ENCODE data around the gene TMEM184B. TPM values are rescaled to one million over a fixed set of nuclear protein-coding genes. Genes with fewer than 3 reads are reported as not detected.

Gene TMEM184B
- total RNA-seq, 6 experiments from 2014 or later: 104 to 125 (median 111) TPM

GRCh38 chr22:38171927-38172831 lies 100.6 kb downstream of the TMEM184B start:
- no peaks in the 10 kb centered on the region for H3K9me3 Mint-ChIP-seq
- H3K27me3 Mint-ChIP-seq (ENCODE audit: insufficient read depth): peaks cover 3% of the 10 kb centered on the region
- TF ChIP-seq, protein P1, sequence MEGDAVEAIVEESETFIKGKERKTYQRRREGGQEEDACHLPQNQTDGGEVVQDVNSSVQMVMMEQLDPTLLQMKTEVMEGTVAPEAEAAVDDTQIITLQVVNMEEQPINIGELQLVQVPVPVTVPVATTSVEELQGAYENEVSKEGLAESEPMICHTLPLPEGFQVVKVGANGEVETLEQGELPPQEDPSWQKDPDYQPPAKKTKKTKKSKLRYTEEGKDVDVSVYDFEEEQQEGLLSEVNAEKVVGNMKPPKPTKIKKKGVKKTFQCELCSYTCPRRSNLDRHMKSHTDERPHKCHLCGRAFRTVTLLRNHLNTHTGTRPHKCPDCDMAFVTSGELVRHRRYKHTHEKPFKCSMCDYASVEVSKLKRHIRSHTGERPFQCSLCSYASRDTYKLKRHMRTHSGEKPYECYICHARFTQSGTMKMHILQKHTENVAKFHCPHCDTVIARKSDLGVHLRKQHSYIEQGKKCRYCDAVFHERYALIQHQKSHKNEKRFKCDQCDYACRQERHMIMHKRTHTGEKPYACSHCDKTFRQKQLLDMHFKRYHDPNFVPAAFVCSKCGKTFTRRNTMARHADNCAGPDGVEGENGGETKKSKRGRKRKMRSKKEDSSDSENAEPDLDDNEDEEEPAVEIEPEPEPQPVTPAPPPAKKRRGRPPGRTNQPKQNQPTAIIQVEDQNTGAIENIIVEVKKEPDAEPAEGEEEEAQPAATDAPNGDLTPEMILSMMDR (IDR thresholded peaks at IDR 0.05): no peak
- H3K4me3 Mint-ChIP-seq: no peak overlapping the region
- H3K27ac Mint-ChIP-seq: no peak overlapping the region
- H3K36me3 Mint-ChIP-seq (ENCODE audit: low read depth): no peaks in the 10 kb centered on the region
- DNase-seq: no peak
- peaks cover 44% of the 10 kb centered on the region for H3K4me1 Mint-ChIP-seq (ENCODE audit: low read depth)

DNA sequence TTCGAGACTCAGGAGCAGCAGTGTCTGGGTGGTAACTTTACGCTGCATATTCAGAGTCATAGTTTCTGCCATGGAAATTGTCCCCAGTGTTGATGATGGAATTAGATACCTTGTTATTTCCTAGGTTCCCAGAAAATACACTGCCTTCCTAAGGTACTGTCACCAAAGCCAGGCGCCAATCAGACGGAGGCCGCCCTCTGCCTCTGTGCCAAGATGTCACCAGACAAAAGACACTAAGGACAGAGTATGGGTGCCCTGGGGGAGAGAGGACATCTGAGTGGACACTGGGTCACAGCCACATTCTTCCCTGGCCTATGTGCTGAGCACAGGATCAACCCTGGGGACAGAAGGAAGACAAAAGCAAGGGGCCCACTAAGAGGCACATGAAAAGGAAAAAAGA lies 102.3 kb downstream of the TMEM184B start:
- no peak overlapping the region for H3K4me3 Mint-ChIP-seq
- TF ChIP-seq, protein P1 (IDR thresholded peaks at IDR 0.05): no peak
- H3K4me1 Mint-ChIP-seq (ENCODE audit: low read depth): peaks cover 38% of the 10 kb centered on the region
- DNase-seq: no peak
- no peaks in the 10 kb centered on the region for H3K9me3 Mint-ChIP-seq
- H3K27ac Mint-ChIP-seq: no peak overlapping the region
- H3K36me3 Mint-ChIP-seq (ENCODE audit: low read depth): no peaks in the 10 kb centered on the region
- peaks cover 3% of the 10 kb centered on the region for H3K27me3 Mint-ChIP-seq (ENCODE audit: insufficient read depth)

Other genes with a start within 250 kb of the TMEM184B start
- 1 to 10 TPM; 7.0 to 10.0 (median 7.7) TPM for gene PICK1, start 215.6 kb downstream of the TMEM184B start, total RNA-seq (2021; fragmentation: NEBNext Ultra II Directional; extraction: Animal tissue kit (Norgen Biotek cat#: 25700))
- gene SLC16A8, start 188.8 kb downstream of the TMEM184B start, total RNA-seq (2021; fragmentation: NEBNext Ultra II Directional; extraction: Animal tissue kit (Norgen Biotek cat#: 25700)): not detected
- under 1 TPM in 1 of 6 experiments, not detected in 5; 0.08 TPM for gene BAIAP2L2, start 162.3 kb downstream of the TMEM184B start, total RNA-seq (2021; fragmentation: NEBNext Ultra II Directional; extraction: Animal tissue kit (Norgen Biotek cat#: 25700))
- gene PLA2G6, start 91.2 kb downstream of the TMEM184B start, total RNA-seq (2021; fragmentation: NEBNext Ultra II Directional; extraction: Animal tissue kit (Norgen Biotek cat#: 25700)): 1 to 10 TPM; 4.1 to 6.6 (median 5.3) TPM
- 10 to 100 TPM; 17.2 to 24.1 (median 22.8) TPM for gene MAFF, start 71.0 kb downstream of the TMEM184B start, total RNA-seq (2021; fragmentation: NEBNext Ultra II Directional; extraction: Animal tissue kit (Norgen Biotek cat#: 25700))
- gene CSNK1E, start 44.4 kb upstream of the TMEM184B start, total RNA-seq (2021; fragmentation: NEBNext Ultra II Directional; extraction: Animal tissue kit (Norgen Biotek cat#: 25700)): 100 to 1,000 TPM; 166 to 184 (median 172) TPM
- not detected for gene KCNJ4, start 182.2 kb upstream of the TMEM184B start, total RNA-seq (2021; fragmentation: NEBNext Ultra II Directional; extraction: Animal tissue kit (Norgen Biotek cat#: 25700))
- gene KDELR3, start 195.1 kb upstream of the TMEM184B start, total RNA-seq (2021; fragmentation: NEBNext Ultra II Directional; extraction: Animal tissue kit (Norgen Biotek cat#: 25700)): 100 to 1,000 TPM; 138 to 187 (median 172) TPM
- gene DDX17, start 233.3 kb upstream of the TMEM184B start, total RNA-seq (2021; fragmentation: NEBNext Ultra II Directional; extraction: Animal tissue kit (Norgen Biotek cat#: 25700)): 100 to 1,000 TPM; 211 to 246 (median 220) TPM